WTC11 (cell line): ENCODE data around the gene CHRM4. TPM values are rescaled to one million over a fixed set of nuclear protein-coding genes. Genes with fewer than 3 reads are reported as not detected.
A peak's percentile ranks its signal among the peaks of the same experiment; 100 is the strongest.

Source experiments
- AR ChIP-seq: fragments of 250-450 bp; sonication (Bioruptor Pico); IDR thresholded peaks from 2 replicates; pipeline ENCODE4 v1.9.0; 2021; ENCODE audit warnings: mild to moderate bottlenecking
- ATF6 ChIP-seq: sonication (generic); formaldehyde crosslinking; IDR thresholded peaks from 2 replicates; pipeline ENCODE4 v1.8.1; 2023; ENCODE audit warnings: mild to moderate bottlenecking, missing genetic modification reagents
- CBFB ChIP-seq: sonication (generic); formaldehyde crosslinking; IDR thresholded peaks from 2 replicates; pipeline ENCODE4 v1.8.1; 2022; ENCODE audit warnings: mild to moderate bottlenecking, low read depth, missing genetic modification reagents
- ERG ChIP-seq: fragments of 250-450 bp; sonication (Bioruptor Pico); IDR thresholded peaks from 2 replicates; pipeline ENCODE4 v1.8.0; 2021; ENCODE audit warnings: mild to moderate bottlenecking
- ESRRA ChIP-seq: sonication (generic); formaldehyde crosslinking; IDR thresholded peaks from 2 replicates; pipeline ENCODE4 v1.8.1; 2022; ENCODE audit warnings: mild to moderate bottlenecking, missing genetic modification reagents, borderline replicate concordance
- ETV6 ChIP-seq: sonication (generic); formaldehyde crosslinking; IDR thresholded peaks from 2 replicates; pipeline ENCODE4 v1.8.1; 2022; ENCODE audit warnings: mild to moderate bottlenecking, missing genetic modification reagents
- FOXJ3 ChIP-seq: sonication (generic); formaldehyde crosslinking; IDR thresholded peaks from 2 replicates; pipeline ENCODE4 v1.9.0; 2021; ENCODE audit warnings: missing genetic modification reagents, mild to moderate bottlenecking, borderline replicate concordance
- FOXP4 ChIP-seq: sonication (generic); formaldehyde crosslinking; IDR thresholded peaks from 2 replicates; pipeline ENCODE4 v1.8.0; 2022; ENCODE audit warnings: mild to moderate bottlenecking, missing genetic modification reagents
- GTF2I ChIP-seq: fragments of 250-450 bp; sonication (Bioruptor Pico); conservative IDR thresholded peaks from 2 replicates; pipeline ENCODE4 v1.4.0; 2021; ENCODE audit warnings: mild to moderate bottlenecking
- HMGA2 ChIP-seq: fragments of 250-450 bp; sonication (Bioruptor Pico); IDR thresholded peaks from 2 replicates; pipeline ENCODE4 v1.4.0; 2021; ENCODE audit warnings: mild to moderate bottlenecking, moderate library complexity
- IRF1 ChIP-seq: sonication (generic); formaldehyde crosslinking; IDR thresholded peaks from 2 replicates; pipeline ENCODE4 v1.8.0; 2023; ENCODE audit warnings: missing genetic modification reagents
- MAX ChIP-seq: sonication (generic); formaldehyde crosslinking; IDR thresholded peaks from 2 replicates; pipeline ENCODE4 v1.8.0; 2022; ENCODE audit warnings: mild to moderate bottlenecking, missing genetic modification reagents
- MLX ChIP-seq: sonication (generic); formaldehyde crosslinking; IDR thresholded peaks from 2 replicates; pipeline ENCODE4 v1.8.1; 2023; ENCODE audit warnings: mild to moderate bottlenecking, missing genetic modification reagents, moderate library complexity
- MXD4 ChIP-seq: fragments of 250-450 bp; sonication (Bioruptor Pico); IDR thresholded peaks from 2 replicates; pipeline ENCODE4 v1.8.0; 2021; ENCODE audit warnings: mild to moderate bottlenecking, moderate library complexity, borderline replicate concordance
- NFYB ChIP-seq: sonication (generic); formaldehyde crosslinking; conservative IDR thresholded peaks from 2 replicates; pipeline ENCODE4 v1.8.0; 2022; ENCODE audit warnings: low read depth, missing genetic modification reagents
- PRDM15 ChIP-seq: sonication (generic); formaldehyde crosslinking; IDR thresholded peaks from 2 replicates; pipeline ENCODE4 v1.8.0; 2022; ENCODE audit warnings: missing genetic modification reagents
- SOX15 ChIP-seq: fragments of 250-450 bp; sonication (Bioruptor Pico); IDR thresholded peaks from 2 replicates; pipeline ENCODE4 v1.9.0; 2021; ENCODE audit warnings: mild to moderate bottlenecking
- ZNF138 ChIP-seq: sonication (generic); formaldehyde crosslinking; conservative IDR thresholded peaks from 2 replicates; pipeline ENCODE4 v1.8.1; 2022; ENCODE audit warnings: mild to moderate bottlenecking, moderate library complexity, missing genetic modification reagents
- ZNF671 ChIP-seq: fragments of 250-450 bp; sonication (Bioruptor Pico); IDR thresholded peaks from 2 replicates; pipeline ENCODE4 v1.8.0; 2021; ENCODE audit warnings: mild to moderate bottlenecking
- total RNA-seq: library from RNA; stranded (reverse); gene quantifications from 3 replicates; pipeline ENCODE4 v1.2.3, GENCODE V29; 2021

Gene CHRM4
- total RNA-seq, 1 experiment from 2014 or later: 0.85 TPM

GRCh38 chr11:46347637-46348311 is 43.8 kb downstream of the CHRM4 start (continued):
- TF ChIP-seq ERG (CRISPR knock-in tag) (no peak), FOXP4 (CRISPR knock-in tag) (no peak), MXD4 (CRISPR knock-in tag) (no peak), ETV6 (CRISPR knock-in tag) (no peak), MLX (no peak), AR (CRISPR knock-in tag) (no peak), ESRRA (CRISPR knock-in tag) (0 out of 2 replicates have a peak, but pooled peaks have one; percentile 9), IRF1 (CRISPR knock-in tag) (0 out of 2 replicates have a peak, but pooled peaks have one; percentile 22), NFYB (CRISPR knock-in tag) (no peak), ATF6 (CRISPR knock-in tag) (no peak), PRDM15 (CRISPR knock-in tag) (0 out of 2 replicates have a peak, but pooled peaks have one; percentile 18), ZNF138 (no peak), MAX (CRISPR knock-in tag) (no peak), ZNF671 (CRISPR knock-in tag) (no peak), CBFB (CRISPR knock-in tag) (no peak), SOX15 (no peak), FOXJ3 (CRISPR knock-in tag) (no peak), GTF2I (CRISPR knock-in tag) (no peak), HMGA2 (CRISPR knock-in tag) (no peak)
